Fibroblast of skin of abdomen (primary cell): Measurements from ENCODE around the gene SSPN.

Experiments
- DNase-seq: peaks from one replicate; pipeline ENCODE4 v3.0.0-alpha.2; 2013

Gene SSPN

DNA sequence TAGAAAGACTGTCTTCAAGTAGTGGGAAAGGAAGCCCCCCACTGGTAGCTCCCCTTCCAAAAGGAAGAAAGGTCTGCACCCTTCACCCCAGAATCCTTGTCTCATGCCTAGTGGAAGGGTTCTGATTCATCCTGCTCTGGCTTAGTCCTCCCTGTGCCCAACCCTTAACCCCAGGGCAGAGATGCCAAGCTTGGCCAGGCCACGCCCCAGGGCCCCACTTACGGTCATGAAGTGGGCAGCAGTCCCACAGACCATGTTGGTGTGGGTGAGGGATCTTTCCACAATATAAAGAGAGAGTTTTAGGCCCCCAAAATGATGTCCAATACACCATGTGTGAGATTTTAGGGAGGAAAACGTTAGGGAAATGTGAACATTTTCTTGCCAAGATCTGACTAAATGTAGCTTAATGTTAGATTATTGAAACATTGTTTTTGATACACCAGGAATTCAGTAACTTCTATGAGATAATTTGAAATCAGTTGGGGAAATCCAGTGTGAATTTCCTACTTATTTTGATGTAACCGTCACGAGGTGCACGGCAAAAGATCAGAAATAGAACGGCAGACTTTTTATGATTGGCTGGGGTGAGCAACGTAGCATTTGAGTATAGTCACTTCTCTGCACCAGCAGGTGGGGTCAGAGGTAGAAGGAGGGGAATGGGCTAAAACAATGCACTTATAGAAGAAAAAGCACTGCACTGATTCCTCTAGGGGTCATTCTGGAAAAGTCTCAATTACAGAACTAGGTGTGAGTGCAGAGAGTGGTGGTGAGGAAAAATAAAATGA, 8.2 kb upstream of the SSPN start:
- DNase-seq, result no peak

GRCh38 chr12:26188127-26188526, 7.2 kb upstream of the SSPN start:
- peak; percentile 95 for DNase-seq

DNA sequence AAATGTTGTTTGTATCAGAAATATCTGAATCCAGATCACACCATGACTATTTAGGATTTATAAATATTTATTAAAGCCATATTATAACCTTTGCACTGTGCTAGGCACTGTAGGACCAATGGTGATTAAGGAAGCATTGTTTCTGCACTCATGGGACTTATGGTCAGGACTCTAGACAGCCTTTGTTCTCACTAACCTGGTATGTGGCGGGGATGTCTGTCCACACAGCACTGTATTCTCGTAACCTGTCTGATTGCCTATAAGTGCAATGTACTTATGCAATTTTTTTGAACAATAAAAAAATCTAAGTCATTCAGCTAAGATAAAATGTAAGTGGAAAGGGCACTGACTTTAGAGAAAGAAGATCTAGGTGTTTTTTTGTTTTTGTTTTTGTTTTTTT, 6.7 kb upstream of the SSPN start:
- peak; percentile 46 for DNase-seq

- DNase-seq, result no peak
These were observed 3.2 kb upstream of the SSPN start for GRCh38 chr12:26192142-26192541.

- no peak for DNase-seq
These were observed 1.8 kb upstream of the SSPN start for GRCh38 chr12:26193539-26193938.

GRCh38 chr12:26195641-26196420, 458 bp downstream of the SSPN start:
- DNase-seq, result peak; percentile 42

- peak; percentile 14 for DNase-seq
These were observed 996 bp downstream of the SSPN start for GRCh38 chr12:26196421-26196716.

DNA sequence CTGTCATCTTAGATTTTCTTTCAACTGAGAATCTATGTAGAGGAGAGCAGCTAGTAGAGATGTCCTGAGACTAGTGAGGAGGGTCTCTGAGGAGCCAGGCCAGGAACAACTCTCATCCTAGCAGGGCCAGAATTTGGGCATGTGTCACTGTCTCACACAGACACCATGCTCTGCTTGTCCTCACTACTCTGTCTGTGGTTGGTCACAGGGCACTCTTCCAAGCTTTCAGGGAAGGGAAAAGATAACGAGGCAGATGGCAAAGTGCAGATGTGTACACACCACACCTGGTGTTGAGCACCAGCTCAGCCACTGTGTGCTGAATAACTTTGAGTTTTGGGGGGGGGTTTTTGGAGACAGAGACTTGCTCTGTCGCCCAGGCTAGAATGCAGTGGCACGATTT, 2.5 kb downstream of the SSPN start:
- no peak for DNase-seq

GRCh38 chr12:26198742-26199141, 3.4 kb downstream of the SSPN start:
- peak; percentile 72 for DNase-seq

DNA sequence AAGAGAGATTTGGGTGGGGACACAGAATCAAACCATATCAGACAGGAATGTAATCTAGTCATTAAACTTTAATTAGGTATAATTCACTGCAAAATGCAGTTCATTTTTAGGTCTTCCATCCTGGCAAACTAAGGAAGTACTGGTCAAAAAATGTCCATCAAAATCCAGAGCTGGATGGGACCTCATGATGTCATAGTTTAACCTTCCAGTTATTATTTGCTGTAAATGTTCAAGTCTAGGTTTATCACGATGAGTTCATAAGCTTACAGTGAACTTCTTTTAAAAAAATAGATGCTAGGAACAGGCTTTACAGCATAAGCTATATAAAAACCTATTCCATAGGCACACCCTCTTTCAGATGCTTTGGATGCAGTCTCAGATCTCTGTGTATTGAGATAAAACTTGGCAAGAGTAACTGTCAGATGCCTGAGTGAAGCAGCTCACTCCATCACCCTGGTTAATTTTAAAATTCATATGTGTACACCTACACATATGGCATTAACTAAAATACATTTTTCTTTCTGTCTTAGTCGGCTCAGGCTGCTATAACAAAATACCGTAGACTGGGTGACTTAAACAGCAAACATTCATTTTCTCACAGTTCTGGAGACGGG, 7.9 kb downstream of the SSPN start:
- peak; percentile 17 for DNase-seq

DNA sequence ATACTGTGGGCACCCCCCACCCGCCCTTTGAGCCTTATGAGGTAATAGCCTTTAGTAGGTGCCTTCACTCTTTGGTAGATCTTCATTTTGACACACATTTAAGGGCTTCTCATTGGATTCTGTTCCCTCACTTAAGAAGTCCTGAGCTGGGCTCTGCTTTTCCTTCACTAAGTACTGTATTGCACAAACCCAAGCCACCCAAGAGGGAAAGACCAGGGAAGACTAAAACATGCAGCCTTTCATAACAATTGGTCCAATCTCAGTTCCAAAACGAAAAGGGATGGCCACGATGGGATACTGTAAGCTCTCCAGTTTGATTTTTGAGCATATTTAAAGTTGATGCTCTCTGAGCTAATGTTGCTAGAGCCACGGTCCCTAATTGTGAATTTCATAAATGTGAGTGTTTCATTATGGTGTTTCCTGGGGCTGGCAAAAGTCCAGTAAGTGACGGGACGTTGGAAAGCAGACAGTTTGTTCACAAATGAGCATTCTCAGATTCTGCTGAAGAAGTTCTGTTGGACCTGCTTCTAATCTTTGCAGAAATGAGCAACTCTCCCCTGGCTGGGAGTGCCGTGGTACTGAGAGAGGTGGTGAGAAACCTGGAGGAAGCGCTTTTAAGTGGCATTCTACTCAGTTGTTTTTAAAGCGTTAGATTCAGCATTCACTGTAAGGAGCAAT, 9.4 kb downstream of the SSPN start:
- DNase-seq, result no peak

DNA sequence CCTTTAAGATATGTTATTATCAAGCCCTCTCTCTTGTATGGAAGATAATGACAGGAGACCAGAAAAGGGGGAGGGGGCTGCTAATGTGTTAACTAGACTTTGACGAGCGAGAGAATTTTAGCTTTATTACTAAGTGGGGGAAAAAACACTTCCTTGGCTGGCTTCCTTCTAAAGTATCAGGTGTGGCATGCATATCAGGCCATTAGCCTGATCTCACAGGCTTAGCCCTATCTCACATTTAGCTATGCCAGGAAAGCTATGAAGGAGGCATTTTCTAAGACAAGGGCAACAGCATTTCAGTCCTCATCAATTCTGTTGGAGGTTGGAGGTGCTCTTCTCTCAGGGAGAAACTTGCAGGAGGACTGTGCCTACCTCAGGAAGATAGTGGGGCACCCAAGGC, 9.9 kb downstream of the SSPN start:
- no peak for DNase-seq

GRCh38 chr12:26205941-26206340, 10.6 kb downstream of the SSPN start:
- no peak for DNase-seq

DNA sequence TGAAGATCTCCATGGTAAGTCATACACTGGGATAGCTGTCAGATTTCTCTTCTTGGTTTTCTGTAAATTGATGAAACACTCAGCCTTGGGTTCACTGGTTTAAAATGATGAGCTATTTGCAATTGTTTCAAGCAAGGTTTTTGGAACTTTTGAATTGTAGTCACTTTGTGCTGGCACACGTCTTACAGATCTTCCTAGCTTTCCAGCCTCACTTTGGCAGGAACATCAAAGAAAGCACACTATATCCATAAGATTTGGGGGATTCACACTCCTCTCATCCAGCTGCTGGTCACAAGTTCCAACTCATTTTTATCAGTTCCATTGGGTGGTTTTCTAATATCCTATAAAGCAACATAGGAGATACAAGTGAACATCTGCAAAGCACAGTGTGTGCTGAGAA, 16.0 kb downstream of the SSPN start:
- no peak for DNase-seq

- no peak for DNase-seq
These were observed 17.0 kb downstream of the SSPN start for GRCh38 chr12:26212396-26212795.

DNA sequence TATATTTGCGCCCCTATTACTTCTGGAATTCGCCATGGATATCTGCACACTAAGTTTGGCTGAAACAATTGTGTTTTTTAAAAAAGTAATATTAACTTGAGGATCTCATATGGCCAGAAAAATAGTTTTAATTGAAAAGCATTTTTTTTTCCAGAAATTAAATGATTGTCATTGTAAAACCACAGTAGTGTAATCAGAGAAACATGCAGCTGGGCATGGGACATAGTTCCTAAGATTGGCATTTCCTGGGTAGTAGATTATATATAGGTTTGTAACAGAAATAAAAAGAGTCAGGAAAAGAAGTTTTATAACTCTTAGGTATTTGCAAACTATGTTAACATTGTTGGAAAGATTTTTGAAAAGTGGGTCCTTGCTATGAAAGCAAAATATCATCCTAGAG, 17.6 kb downstream of the SSPN start:
- no peak for DNase-seq

- DNase-seq, result no peak
These were observed 18.7 kb downstream of the SSPN start for GRCh38 chr12:26214121-26214520.

DNA sequence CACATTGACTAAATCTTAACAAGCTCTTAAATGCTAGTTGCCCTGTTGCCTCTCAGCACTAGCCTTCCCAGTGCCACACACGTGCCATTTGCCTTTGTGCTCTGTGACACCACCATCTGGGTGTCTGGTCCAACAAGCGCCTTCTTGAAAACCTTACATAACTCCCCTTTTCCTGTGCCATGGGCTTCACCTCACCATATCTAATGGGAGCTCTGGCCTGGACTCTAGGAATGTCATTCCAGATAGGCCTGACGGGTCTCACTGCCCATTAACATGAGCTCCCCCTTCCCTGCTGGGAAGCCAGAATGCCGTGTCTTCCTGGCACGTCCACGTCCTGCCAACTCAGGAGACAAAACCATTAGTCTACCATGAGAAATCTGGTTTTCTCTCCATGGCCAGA, 24.4 kb downstream of the SSPN start:
- no peak for DNase-seq

DNA sequence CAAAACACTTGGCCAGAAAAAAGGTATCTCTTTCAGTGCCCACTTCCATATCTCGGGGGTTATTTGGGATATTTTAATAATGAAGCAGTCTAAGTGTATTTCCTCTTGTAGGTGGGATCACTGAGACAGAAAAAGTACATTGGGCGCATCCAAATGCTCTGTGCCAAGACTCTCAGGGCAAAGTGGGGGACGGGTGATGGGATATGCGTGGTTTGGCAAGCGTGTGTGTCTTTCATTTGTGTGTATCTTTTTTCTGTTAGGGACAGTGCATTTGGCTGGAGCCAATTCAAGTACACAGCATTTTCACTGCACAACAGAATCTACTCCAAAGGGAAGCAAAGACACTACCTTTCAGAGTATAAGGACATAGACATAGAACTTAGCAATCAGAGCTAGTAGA, 29.3 kb downstream of the SSPN start:
- DNase-seq, result no peak

DNA sequence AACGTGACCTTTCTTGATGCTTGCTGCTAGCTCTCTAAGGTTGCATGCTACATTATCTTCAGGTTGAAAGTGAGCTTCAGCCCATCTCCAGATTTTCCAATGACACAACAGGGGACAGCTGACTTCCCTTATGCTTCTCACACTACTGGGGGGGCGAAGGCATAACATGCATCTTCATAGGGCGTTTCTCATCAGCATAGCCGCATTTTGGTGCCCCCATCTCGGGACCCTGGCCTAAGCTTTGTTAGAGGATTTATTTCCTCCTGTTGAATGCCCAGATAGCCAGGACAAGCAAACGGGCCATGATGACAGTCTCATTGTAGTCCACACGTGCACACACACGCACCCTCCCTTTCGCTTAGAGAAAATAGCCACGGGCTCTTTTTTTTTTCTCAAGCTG, 30.7 kb downstream of the SSPN start:
- no peak for DNase-seq

DNA sequence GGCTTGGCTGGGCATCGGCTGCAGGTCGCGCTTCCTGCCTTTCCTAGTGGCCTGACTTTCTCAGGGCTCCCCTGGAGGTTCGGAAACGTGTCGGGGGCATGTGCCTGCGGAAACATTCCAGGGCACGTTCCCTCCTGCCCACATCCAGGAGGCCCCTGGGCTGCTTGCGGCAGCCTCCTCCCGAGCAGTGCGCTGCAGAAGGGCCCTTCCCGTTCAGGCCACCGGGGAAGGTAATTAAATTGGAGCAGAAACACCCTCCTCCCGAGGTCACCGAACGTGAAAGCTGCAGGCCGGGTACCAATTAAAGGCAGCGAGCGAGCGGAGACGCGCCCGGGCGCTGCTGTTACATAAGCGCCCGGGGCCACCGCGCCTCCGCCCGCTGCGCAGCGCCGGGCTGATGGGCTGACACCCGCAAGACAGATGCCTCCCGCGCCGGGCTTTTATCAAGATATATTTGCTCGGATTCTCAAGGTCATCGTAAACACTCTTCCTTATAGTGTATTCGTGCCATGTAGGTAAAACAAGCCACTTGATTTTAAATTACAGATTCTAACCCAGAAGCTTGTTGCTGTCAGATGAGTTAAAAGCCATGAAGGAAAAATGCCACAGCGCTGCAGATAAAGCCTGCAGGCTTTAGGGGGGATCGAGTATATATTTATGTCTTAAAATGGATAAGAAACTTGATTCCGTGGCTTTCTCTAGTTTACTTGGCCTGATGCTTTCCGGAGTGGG, 31.4 kb downstream of the SSPN start:
- DNase-seq, result peak; percentile 32

- DNase-seq, result no peak
These were observed 32.0 kb downstream of the SSPN start for GRCh38 chr12:26227361-26227745.

DNA sequence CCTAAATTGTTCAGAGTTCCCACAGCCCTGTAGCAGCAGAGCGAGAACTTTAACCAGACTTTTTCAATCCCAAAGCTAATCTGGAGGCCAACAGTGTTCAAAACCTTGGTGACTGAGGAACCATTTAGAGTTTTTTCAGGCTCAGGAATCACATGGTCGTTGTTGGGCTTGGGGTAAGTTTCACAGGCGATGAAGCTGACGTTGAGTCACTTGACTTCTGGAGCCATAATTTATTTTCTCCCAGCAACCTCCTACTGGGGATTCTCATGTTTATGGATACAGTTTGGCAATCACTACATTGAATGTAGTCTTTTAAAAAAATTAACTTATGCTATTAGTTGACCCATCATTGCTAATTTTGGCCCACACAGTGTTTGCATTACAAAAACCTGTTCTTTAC, 34.5 kb downstream of the SSPN start:
- DNase-seq, result no peak
